WTC11 (cell line): Measurements from ENCODE around the gene REEP3.

Experiments used
- CTCF ChIP-seq: fragments of 200-600 bp; IDR thresholded peaks from 2 replicates; pipeline ENCODE4 v1.8.0; 2022; ENCODE audit warnings: antibody characterized with exemption
- JUN ChIP-seq: sonication (generic); formaldehyde crosslinking; IDR thresholded peaks from 2 replicates; pipeline ENCODE4 v1.8.0; 2023; ENCODE audit warnings: mild to moderate bottlenecking, missing genetic modification reagents
- MYBL2 ChIP-seq: sonication (generic); formaldehyde crosslinking; IDR thresholded peaks from 2 replicates; pipeline ENCODE4 v1.8.1; 2023; ENCODE audit warnings: mild to moderate bottlenecking, moderate library complexity, missing genetic modification reagents
- NR2C2 ChIP-seq: sonication (generic); formaldehyde crosslinking; IDR thresholded peaks from 2 replicates; pipeline ENCODE4 v1.8.0; 2022; ENCODE audit warnings: mild to moderate bottlenecking, missing genetic modification reagents
- ZBTB43 ChIP-seq: sonication (generic); formaldehyde crosslinking; IDR thresholded peaks from 2 replicates; pipeline ENCODE4 v1.8.1; 2023; ENCODE audit warnings: mild to moderate bottlenecking, missing genetic modification reagents

GRCh38 chr10:63477927-63478326, 43.3 kb upstream of the REEP3 start:
- TF ChIP-seq JUN (CRISPR knock-in tag) (no peak), NR2C2 (no peak), ZBTB43 (CRISPR knock-in tag) (no peak), CTCF (no peak), MYBL2 (CRISPR knock-in tag) (no peak)
